HG03378 (cell line): Measurements from ENCODE around the gene ADAT3.

Experiments used
- ATAC-seq: cut with Tn5 transposase; IDR thresholded peaks from one replicate; pipeline ENCODE4 v1.9.1; 2021; ENCODE audit warnings: mild to moderate bottlenecking, moderate library complexity; ENCODE audit not compliant: unreplicated experiment

ADAT3 gene

GRCh38 chr19:1912760-1913505 lies 7.7 kb downstream of the ADAT3 start:
- no peak for ATAC-seq

DNA sequence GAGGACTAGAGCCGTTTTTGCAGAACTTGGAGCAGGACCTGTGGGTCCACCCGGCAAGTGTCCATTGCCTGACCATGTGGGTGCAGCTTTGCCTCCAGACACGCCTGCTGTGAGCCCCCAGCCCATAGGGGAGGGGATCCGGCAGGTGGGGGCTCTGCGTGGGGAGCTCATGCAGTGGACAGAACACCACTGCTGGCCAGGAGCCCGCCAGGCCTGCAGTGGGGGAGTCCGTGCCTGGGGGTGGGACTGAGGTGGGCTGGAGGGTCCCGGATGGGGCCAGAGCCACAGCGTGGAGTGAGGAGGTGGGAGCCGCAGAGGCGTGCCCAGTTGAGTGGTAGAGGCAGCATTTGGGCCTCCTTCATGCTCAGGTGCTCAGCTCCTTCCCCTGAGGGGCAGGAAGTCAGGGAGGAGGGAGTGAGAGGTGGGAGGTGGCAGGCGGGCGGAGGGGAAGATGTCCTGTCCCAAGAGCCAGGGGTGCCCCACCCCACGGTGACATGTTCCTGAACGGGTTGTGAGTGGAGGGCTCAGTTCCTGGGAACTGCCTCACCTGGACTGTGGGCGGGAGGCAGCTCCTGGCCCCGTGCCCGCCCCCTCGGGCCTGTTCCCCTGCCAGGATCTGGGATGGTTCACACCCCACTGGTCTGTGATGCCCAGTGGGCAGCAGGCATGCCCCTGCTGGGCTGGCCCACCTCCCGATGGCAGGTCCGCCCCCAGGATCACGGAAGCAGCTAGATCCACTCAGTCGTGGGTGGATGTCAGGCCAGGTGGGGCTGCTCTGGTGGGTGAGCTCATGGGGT lies 8.8 kb downstream of the ADAT3 start:
- ATAC-seq: no peak

GRCh38 chr19:1914826-1915341 lies 9.7 kb downstream of the ADAT3 start:
- ATAC-seq: no peak

GRCh38 chr19:1917146-1917545 lies 11.9 kb downstream of the ADAT3 start:
- ATAC-seq: no peak

- no peak for ATAC-seq
These were observed 12.7 kb downstream of the ADAT3 start for GRCh38 chr19:1917926-1918325.

- ATAC-seq: no peak
These were observed 13.8 kb downstream of the ADAT3 start for GRCh38 chr19:1918975-1919374.

GRCh38 chr19:1920644-1921043 lies 15.4 kb downstream of the ADAT3 start:
- no peak for ATAC-seq

DNA sequence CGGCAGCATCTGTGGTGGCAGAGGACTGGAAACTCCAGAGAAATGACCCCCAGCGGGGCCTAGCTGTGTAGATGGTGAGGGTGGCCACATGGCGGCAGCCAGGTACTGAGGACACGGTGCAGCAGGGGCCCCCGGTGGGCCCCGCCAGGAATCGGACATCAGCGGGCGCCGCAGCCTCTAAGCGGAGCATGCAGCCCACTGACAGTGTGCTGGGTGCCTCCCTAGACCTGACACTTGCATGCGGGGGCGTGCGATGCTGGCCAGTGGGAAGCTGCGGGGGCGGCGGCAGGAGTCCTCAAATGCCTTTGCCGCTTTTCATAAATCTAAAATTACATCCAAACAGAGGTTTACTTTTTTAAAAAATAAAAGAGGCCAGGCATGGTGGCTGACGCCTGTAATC lies 16.1 kb downstream of the ADAT3 start:
- ATAC-seq: no peak

GRCh38 chr19:1921825-1922224 lies 16.6 kb downstream of the ADAT3 start:
- ATAC-seq: no peak

- ATAC-seq: no peak
These were observed 17.6 kb downstream of the ADAT3 start for GRCh38 chr19:1922803-1923202.

DNA sequence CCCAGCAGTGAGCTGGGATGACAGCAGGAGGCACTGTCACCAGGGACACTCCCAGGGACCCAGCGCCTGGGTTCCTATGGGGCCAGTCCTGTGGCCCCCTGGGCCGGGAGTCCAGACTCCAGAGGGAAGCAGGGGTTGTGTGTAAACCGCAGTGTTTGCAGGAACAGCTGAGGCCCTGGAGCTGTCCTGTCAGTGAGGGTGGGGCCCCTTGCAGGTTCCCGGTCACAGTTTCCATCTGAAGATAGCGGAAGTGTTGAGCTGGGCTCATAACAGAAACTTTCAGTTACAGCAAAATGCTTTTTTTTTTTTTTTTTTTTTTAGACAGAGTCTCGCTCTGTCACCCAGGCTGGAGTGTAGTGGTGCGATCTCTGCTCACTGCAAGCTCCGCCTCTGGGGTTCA lies 18.1 kb downstream of the ADAT3 start:
- ATAC-seq: no peak

- no peak for ATAC-seq
These were observed 19.2 kb downstream of the ADAT3 start for GRCh38 chr19:1924320-1924961.

- no peak for ATAC-seq
These were observed 20.3 kb downstream of the ADAT3 start for GRCh38 chr19:1925544-1925943.

- ATAC-seq: no peak
These were observed 24.0 kb downstream of the ADAT3 start for GRCh38 chr19:1929021-1929742.

DNA sequence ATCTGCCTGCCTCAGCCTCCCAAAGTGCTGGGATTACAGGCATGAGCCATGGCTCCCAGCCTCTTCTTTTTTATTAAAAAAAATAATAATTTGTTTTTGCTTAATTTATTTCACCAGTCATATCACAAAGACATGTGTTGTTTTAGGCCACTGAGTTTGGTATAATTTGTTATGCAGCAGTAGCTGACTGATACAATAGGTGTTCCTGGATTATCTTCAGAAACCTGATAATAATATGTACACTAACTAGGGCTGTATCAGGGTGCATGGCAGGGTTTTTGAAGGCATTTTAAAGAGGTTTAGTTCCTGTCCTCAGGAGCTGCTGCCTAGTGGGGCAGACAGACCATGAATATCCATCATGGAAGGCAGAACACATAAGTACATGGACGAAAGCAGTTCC lies 26.2 kb downstream of the ADAT3 start:
- no peak for ATAC-seq

DNA sequence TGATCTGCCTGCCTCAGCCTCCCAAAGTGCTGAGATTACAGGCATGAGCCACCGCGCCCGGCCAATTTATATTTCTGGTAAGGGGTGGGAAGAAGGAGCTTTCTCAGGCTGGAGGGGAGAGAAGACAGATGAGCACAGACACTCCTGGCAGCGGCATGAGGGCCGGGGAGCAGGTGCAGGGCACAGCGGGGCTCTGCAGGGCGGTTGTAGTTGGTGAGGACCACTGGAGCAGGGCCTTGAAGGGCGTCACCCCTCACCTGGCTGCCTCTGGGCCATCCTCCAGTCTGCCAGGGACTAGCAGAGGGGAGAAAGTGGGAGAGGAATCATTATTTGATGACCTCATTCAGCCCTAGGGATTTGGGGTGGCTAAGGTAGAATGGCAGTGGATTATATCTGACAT lies 27.2 kb downstream of the ADAT3 start:
- ATAC-seq: no peak

DNA sequence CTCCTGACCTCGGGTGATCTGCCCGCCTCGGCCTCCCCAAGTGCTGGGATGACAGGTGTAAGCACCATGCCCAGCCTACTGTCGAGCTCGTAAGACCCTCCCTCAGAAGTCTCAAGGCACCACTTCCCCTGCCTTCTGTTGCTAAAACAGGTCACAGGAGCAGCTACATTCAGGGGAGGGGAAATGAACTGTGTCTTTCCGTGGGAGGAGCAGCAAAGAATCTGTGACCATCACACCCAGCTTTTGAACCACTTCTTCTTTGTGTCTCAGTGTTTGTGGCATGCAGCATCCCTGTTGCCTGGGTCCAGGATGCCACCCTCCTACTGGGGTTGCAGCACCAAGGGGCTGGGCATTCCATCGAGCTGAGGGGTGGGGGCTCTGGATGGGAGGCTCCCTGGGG lies 28.0 kb downstream of the ADAT3 start:
- ATAC-seq: no peak

- no peak for ATAC-seq
These were observed 28.7 kb downstream of the ADAT3 start for GRCh38 chr19:1933942-1934341.

DNA sequence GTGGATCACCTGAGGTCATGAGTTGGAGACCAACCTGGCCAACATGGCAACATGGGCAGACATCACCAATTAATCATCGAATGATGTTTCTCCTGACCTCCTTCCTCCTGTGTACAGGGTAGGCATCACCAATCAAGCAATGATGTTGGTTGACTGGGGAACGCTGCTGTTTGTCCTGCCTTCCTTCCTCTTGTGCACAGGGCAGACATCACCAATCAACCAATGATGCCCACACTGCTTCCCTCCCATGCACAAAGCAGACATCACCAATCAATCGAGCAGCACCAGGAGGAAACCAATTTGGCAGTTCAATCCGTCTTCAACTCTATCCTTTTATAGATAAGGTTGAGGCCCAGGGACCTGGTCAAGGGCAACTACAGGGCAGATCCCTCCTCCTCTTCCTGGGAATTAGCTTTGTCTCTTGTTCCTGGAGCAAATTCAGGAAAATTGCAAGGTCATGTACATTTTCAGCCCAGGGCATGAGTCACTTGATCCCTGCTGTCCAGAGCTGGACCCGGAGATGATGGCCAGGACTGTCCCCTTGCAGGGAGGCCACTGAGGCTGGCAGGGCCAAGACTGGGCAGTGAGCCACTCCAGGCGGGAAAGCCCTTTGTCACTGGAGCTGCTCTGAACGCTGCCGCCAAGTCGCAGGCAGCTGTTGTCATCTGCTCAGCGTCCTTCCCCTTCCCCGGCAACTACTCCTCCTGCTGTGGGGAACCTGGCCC lies 30.4 kb downstream of the ADAT3 start:
- ATAC-seq: no peak

GRCh38 chr19:1936430-1936829 lies 31.2 kb downstream of the ADAT3 start:
- ATAC-seq: no peak
